GM12878 (cell line): ENCODE measurements around the gene BAG1. TPM values are rescaled to one million over a fixed set of nuclear protein-coding genes. Genes with fewer than 3 reads are reported as not detected.

Experiments used
- ATAC-seq: fragments of 200-7000 bp; cut with Tn5 transposase; 3 replicates; pipeline ENCODE4 v1.9.1; 2020; ENCODE audit warnings: mild to moderate bottlenecking, moderate library complexity
- BruUV-seq: library from RNA; stranded (reverse); fragments of 400-500 nt; replicated peaks from 2 replicates; lab custom pipeline; 2021; lab: Mats Ljungman, UMichigan
- CTCF ChIA-PET: fragments of 300-600 bp; sonication (Branson Sonifier 250); formaldehyde crosslinking; extraction: SDS; loops from one replicate; lab custom pipeline; 2021; ENCODE audit warnings: inconsistent platforms; lab: Yijun Ruan, JAX
- POLR2A ChIA-PET: fragments of 350-600 bp; formaldehyde crosslinking; extraction: SDS; loops from one replicate; lab custom pipeline; 2021; ENCODE audit warnings: inconsistent platforms; lab: Charles Lee
- RAD21 ChIA-PET: fragments of 300-600 bp; sonication (Branson Sonifier 250); formaldehyde crosslinking; loops from one replicate; lab custom pipeline; 2023; ENCODE audit warnings: antibody characterized with exemption; ENCODE audit not compliant: unreplicated experiment; lab: Charles Lee
- SMC1A ChIA-PET: fragments of 300-600 bp; sonication (Branson Sonifier 250); formaldehyde crosslinking; loops from one replicate; lab custom pipeline; 2023; ENCODE audit not compliant: unreplicated experiment, uncharacterized antibody; lab: Charles Lee
- DNase-seq: peaks from one replicate; pipeline ENCODE4 v3.0.0-alpha.2; 2011; ENCODE audit warnings: low read depth, low spot score
- FAIRE-seq: peaks from 3 replicates; lab custom pipeline; 2011; peaks lifted over from hg19 to GRCh38; lab: Jason Lieb, UNC
- H2AFZ ChIP-seq: 2 replicates; pipeline ENCODE4 v1.6.0; 2011; ENCODE audit warnings: low read depth, low read length, control low read depth; ENCODE audit not compliant: control insufficient read depth
- H3K27ac ChIP-seq: 2 replicates; pipeline ENCODE4 v1.5.1; 2011; ENCODE audit warnings: control low read depth; ENCODE audit not compliant: control insufficient read depth, insufficient read depth
- H3K27me3 ChIP-seq, 2 experiments: replicated peaks in 1 of 2; 2 replicates each; pipeline versions ENCODE4 v1.6.0 to v1.6.1; 2011; ENCODE audit warnings: low read length in 1 of 2; ENCODE audit not compliant: control insufficient read depth in 2 of 2, insufficient read depth in 2 of 2
- H3K36me3 ChIP-seq, 2 experiments: 2 replicates each; pipeline ENCODE4 v1.5.1; 2011; ENCODE audit warnings: low read length in 1 of 2; ENCODE audit not compliant: control insufficient read depth in 2 of 2, insufficient read depth in 2 of 2
- H3K4me1 ChIP-seq: 2 replicates; pipeline ENCODE4 v1.6.1; 2011; ENCODE audit warnings: mild to moderate bottlenecking, low read length, moderate library complexity, mixed read lengths; ENCODE audit not compliant: control insufficient read depth, insufficient read depth
- H3K4me2 ChIP-seq: 2 replicates; pipeline ENCODE4 v1.6.0; 2011; ENCODE audit warnings: control low read depth; ENCODE audit not compliant: control insufficient read depth, insufficient read depth
- H3K4me3 ChIP-seq: fragments of 200-600 bp; sonication (generic); 2 replicates; pipeline ENCODE4 v1.5.1; 2016
- H3K79me2 ChIP-seq: 2 replicates; pipeline ENCODE4 v1.6.0; 2011; ENCODE audit warnings: low read length; ENCODE audit not compliant: control insufficient read depth, insufficient read depth
- H3K9ac ChIP-seq: 2 replicates; pipeline ENCODE4 v1.8.0; 2011; ENCODE audit warnings: low read length, control low read depth, mixed read lengths; ENCODE audit not compliant: control insufficient read depth, insufficient read depth
- H3K9me3 ChIP-seq: replicated peaks from 3 replicates; pipeline ENCODE4 v1.5.1; 2011; ENCODE audit warnings: mild to moderate bottlenecking, low read length; ENCODE audit not compliant: control insufficient read depth, insufficient read depth
- H4K20me1 ChIP-seq: 2 replicates; pipeline ENCODE4 v1.6.0; 2011; ENCODE audit not compliant: control insufficient read depth, insufficient read depth
- ATF7 ChIP-seq: fragments of 450-650 bp; IDR thresholded peaks from 2 replicates; pipeline ENCODE4 v1.6.1; 2016; ENCODE audit warnings: low read depth, mild to moderate bottlenecking
- BCL3 ChIP-seq: IDR thresholded peaks from 2 replicates; pipeline ENCODE4 v1.6.1; 2011; ENCODE audit warnings: borderline replicate concordance, low read depth, mild to moderate bottlenecking, moderate library complexity, low read length; ENCODE audit not compliant: insufficient read depth, poor library complexity, severe bottlenecking
- E2F8 ChIP-seq: fragments of 450-650 bp; IDR thresholded peaks from 2 replicates; pipeline ENCODE4 v1.6.1; 2018; ENCODE audit warnings: mild to moderate bottlenecking, low read depth, moderate library complexity; ENCODE audit not compliant: partially characterized antibody
- EP300 ChIP-seq, 2 experiments: fragments of 150-350 bp in 1 of 2; IDR thresholded peaks; 2 replicates each; pipeline ENCODE4 v1.6.1; 2011 to 2012; ENCODE audit warnings: low read depth in 2 of 2, low read length in 2 of 2, borderline replicate concordance in 1 of 2, improper control_type of control experiment in 1 of 2, inconsistent platforms in 1 of 2; ENCODE audit not compliant: control insufficient read depth in 1 of 2
- FOXK2 ChIP-seq: fragments of 450-650 bp; IDR thresholded peaks from 2 replicates; pipeline ENCODE4 v1.6.1; 2017; ENCODE audit warnings: mild to moderate bottlenecking, moderate library complexity
- KLF5 ChIP-seq: fragments of 450-650 bp; IDR thresholded peaks from 2 replicates; pipeline ENCODE4 v1.6.1; 2014; ENCODE audit warnings: mild to moderate bottlenecking; ENCODE audit not compliant: partially characterized antibody
- POLR2AphosphoS2 ChIP-seq: IDR thresholded peaks from 2 replicates; pipeline ENCODE4 v1.6.1; 2011; ENCODE audit warnings: low read depth, mild to moderate bottlenecking, low read length, improper control_type of control experiment, moderate library complexity
- PRDM15 ChIP-seq: fragments of 450-650 bp; formaldehyde crosslinking; IDR thresholded peaks from 2 replicates; pipeline ENCODE4 v1.4.0; 2020; ENCODE audit warnings: mild to moderate bottlenecking, moderate library complexity
- SMAD5 ChIP-seq: IDR thresholded peaks from 2 replicates; pipeline ENCODE4 v1.6.1; 2016; ENCODE audit warnings: antibody characterized with exemption, low read depth
- SREBF1 ChIP-seq: IDR thresholded peaks from 2 replicates; pipeline ENCODE4 v1.6.1; 2012; ENCODE audit warnings: mild to moderate bottlenecking, low read length
- WGBS: methylation state at CpG from one replicate; pipeline ENCODE4 v1.1.6; 2016; ENCODE audit warnings: low lambda C conversion rate; ENCODE audit not compliant: insufficient replicate concordance, insufficient coverage; ENCODE audit errors: missing lambda C conversion rate; 5-methylcytosine and 5-hydroxymethylcytosine counted together
- in situ Hi-C: fragments of 300-500 bp; cut with MboI; formaldehyde crosslinking; loops from 9 replicates; pipeline ENCODE4 v1.14.3; 2018; ENCODE audit warnings: mixed read lengths
- intact Hi-C: fragments of 100-400 bp; cut with micrococcal nuclease; formaldehyde crosslinking; loops from one replicate; pipeline ENCODE4 v1.14.2; 2022; ENCODE audit not compliant: unreplicated experiment
- polyA plus RNA-seq, 11 experiments: library from polyadenylated mRNA; depleted of rRNA in 4 of 11; unstranded in 6 of 11; stranded (reverse) in 5 of 11; fragments of >200 nt; fragmentation: Nextera tagmentation in 4 of 11; fragmentation: Illumina TruSeq in 1 of 11; extraction: Ambion mirVana in 4 of 11; extraction: Trizol in 1 of 11; gene quantifications; 1 replicate in 1 of 11; 2 replicates in 10 of 11; pipeline versions ENCODE4 v1.2.1 to v1.2.3, GENCODE V29; 2011 to 2016; ENCODE audit warnings: inconsistent platforms in 2 of 11, missing spikeins in 2 of 11, low read depth in 1 of 11
- total RNA-seq, 4 experiments: library from RNA; depleted of rRNA in 3 of 4; stranded (reverse); fragments of >200 nt in 3 of 4; fragmentation: Illumina TruSeq in 1 of 4; extraction: Trizol in 1 of 4; gene quantifications; 2 replicates each; pipeline versions ENCODE4 v1.2.1 to v1.2.3, GENCODE V29; 2013 to 2021

BAG1 gene
- total and polyA plus RNA-seq, 10 of the 15 experiments (the other 5 are each of a cell fraction or from before 2014, with no cell fraction given): 11.6 to 135 (median 68.9) TPM

- TF ChIP-seq POLR2AphosphoS2 (no peak), ATF7 (no peak), SMAD5 (no peak), FOXK2 (no peak), KLF5 (no peak), BCL3 (no peak), SREBF1 (no peak)
These were observed 20.2 kb downstream of the BAG1 start (continued) for GRCh38 chr9:33244137-33244784.

GRCh38 chr9:33242609-33243134 lies 21.8 kb downstream of the BAG1 start:
- no peaks in the 10 kb centered on the region for H4K20me1 ChIP-seq
- ChIA-PET SMC1A (interaction anchor here (0.6 to 1.4 kb wide), 3 partner anchors 16 to 55 kb away, joined by 3 read pairs; no protein-coding TSS in a partner anchor), POLR2A (no interaction called here), RAD21 (no interaction called here), CTCF (interaction anchor here (2.7 kb wide), 1 partner anchor 16 kb away, joined by 10 read pairs; no protein-coding TSS in a partner anchor)
- no peak overlapping the region for H2AFZ ChIP-seq
- no TSS peak for BruUV-seq
- no peak overlapping the region for H3K4me2 ChIP-seq
- H3K4me3 ChIP-seq: no peak overlapping the region
- no peaks in the 10 kb centered on the region for H3K27me3 ChIP-seq
- no peaks in the 10 kb centered on the region for H3K9me3 ChIP-seq
- DNase-seq (no peak), ATAC-seq (no peak), FAIRE-seq (no peak)
- intact Hi-C loops (no loop called here), in situ Hi-C loops (no loop called here)
- H3K79me2 ChIP-seq: no peaks in the 10 kb centered on the region
- no peaks in the 10 kb centered on the region for H3K36me3 ChIP-seq
- no peak overlapping the region for H3K9ac ChIP-seq
- no peak overlapping the region for H3K27ac ChIP-seq
- WGBS: 86% methylated on average over 6 of the region's 6 CpGs
- no peaks in the 10 kb centered on the region for H3K4me1 ChIP-seq
- no peak for TF ChIP-seq SMAD5
- TF ChIP-seq E2F8: no peak
- no peak for TF ChIP-seq PRDM15 (CRISPR knock-in tag)
- TF ChIP-seq EP300 (IDR thresholded peaks at IDR 0.05; ENCODE audit: borderline replicate concordance in 1 of 2, control insufficient read depth in 1 of 2, low read depth in 2 of 2, low read length in 2 of 2): no peak
